ENCODE results near the gene FOXN4.
A peak's percentile ranks its signal among the peaks of the same experiment; 100 is the strongest.
"Not testable (repeated sequence)": the region's sequence is repeated elsewhere in the genome, so short reads cannot be mapped to it uniquely, and the experiment has no call there.

The FOXN4 gene

GRCh38 chr12:109329686-109330085 lies 20.6 kb upstream of the FOXN4 start:
- no peak for TF ChIP-seq ZNF274 (IDR thresholded peaks at IDR 0.05; ENCODE audit: low read depth, low read length)
- H3K4me3 ChIP-seq (ENCODE audit: low read length): no peak overlapping the region

- TF ChIP-seq ZNF274 (IDR thresholded peaks at IDR 0.05; ENCODE audit: low read depth, low read length): no peak
- H3K4me3 ChIP-seq (ENCODE audit: low read length): no peak overlapping the region
Observed at GRCh38 chr12:109329003-109329402, 19.9 kb upstream of the FOXN4 start.

GRCh38 chr12:109321294-109321693 lies 12.2 kb upstream of the FOXN4 start:
- not testable (repeated sequence) for H3K4me3 ChIP-seq (ENCODE audit: low read length)

DNA sequence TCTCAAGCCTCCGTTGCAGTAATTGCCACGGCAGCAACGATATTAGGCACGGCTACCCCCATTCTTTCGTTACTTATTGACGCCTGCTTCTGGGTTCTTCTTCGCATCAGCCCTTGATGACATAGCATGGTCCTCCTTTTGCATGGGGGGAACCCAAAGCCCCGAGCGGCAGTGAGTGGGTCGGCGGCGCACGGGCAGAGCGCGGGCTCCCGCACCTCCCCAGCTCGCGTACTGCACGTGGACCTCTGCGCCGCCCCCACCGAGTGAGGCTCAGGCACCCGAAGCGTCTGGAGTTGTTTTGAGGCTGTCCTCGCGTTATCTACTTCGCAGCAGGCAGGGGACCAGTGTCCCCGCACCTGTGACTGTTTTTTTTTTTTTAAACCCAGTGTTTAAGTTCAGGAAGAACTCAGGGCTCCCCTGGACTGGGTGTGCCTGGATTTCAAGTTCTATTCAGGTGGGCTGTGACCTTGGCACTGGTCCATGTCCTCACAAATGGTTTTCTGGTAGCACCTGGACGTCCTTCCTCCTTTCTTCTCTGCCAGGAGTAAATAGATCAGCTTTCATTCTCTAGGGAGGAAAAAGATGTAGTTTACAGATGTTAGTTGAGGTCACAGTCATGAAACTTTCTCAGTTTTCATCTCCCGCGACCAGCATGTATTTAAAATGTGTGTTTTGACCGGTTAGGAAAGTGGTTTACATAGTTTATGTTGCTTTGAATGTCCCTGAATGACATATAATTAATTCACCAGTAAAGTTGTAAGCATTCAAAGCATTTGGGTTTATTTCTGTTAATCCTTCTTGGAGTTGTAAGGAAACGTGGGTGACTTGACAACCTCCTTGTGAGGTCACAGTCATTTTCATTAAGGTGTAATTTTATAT lies 1.4 kb upstream of the FOXN4 start:
- peak overlapping the region; percentile 20; the same call in 1 of the 2 replicates for H3K4me3 ChIP-seq (ENCODE audit: low read length)
- TF ChIP-seq ZNF274 (IDR thresholded peaks at IDR 0.05; ENCODE audit: low read depth, low read length): no peak

DNA sequence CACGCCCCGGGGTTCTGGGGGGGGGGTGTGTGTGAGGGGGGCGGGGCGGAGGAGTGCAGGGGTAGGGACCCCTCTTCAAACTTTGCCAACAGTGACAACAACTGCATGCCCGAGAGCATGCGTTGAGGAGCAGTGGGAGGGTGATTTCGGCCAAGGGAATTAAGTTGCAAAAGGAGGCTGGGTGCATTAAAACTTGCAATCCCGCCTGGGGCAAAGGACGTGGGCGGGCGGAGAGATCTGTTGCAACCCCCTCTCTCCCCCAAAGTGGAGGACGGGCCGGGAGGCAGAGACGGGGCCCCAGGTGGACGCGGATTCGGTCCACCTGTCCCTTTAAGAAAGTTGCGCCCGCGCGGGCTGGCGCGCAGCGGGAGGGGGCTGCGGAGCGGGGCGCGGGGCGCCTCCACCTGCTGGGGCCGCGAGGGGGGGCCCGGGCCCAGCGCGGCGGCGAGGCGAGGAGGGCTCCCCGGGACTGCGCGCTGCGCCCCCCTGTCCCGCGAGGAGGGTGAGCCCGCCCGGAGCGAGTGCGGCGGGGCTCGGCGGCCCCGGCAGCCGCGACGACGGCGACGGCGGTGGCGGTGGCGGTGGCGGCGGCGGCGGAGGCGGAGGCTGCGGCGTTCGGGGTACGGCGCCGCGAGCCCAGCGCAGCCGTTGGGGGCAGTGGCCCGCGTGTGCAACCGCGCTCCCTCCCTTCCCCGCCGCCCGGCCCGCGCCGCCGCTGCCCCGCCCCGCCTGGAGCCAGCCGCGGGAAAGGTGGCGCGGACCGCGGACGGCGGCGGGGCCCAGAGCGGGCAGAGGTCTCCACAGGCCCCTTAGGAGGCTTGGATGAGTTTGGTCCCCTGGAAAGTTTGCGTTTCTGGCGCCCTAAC lies 530 bp upstream of the FOXN4 start:
- TF ChIP-seq ZNF274 (IDR thresholded peaks at IDR 0.05; ENCODE audit: low read depth, low read length): no peak

DNA sequence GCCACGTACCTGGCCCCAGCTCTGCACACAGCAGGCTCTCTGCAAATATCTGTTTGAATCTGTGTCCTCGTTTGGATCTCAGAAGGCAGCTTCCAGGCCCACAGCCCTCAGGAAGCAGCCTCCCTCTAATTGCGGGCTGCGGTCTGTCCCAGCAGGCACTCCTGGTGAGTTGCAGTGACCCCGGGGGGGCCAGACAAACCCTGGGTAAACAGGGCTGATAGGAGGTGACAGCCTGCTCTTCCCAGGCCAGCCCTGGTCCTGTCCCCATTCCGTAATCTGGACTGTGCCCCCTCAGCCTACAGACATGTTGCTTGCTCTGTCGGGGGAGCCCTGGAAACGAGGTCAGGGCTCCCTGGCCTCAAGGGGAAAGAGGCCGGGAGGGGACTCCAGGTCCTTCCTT lies 2.0 kb downstream of the FOXN4 start:
- TF ChIP-seq ZNF274 (IDR thresholded peaks at IDR 0.05; ENCODE audit: low read depth, low read length): no peak
- H3K4me3 ChIP-seq (ENCODE audit: low read length): no peak overlapping the region

More for the DNA sequence above, 530 bp upstream of the FOXN4 start:
- H3K4me3 ChIP-seq (ENCODE audit: low read length): peak overlapping the region; percentile 36; the same call in 1 of the 2 replicates

- no peak for TF ChIP-seq ZNF274 (IDR thresholded peaks at IDR 0.05; ENCODE audit: low read depth, low read length)
- H3K4me3 ChIP-seq (ENCODE audit: low read length): no peak overlapping the region
Observed at GRCh38 chr12:109305547-109305946, 3.5 kb downstream of the FOXN4 start.

- no peak overlapping the region for H3K4me3 ChIP-seq (ENCODE audit: low read length)
- no peak for TF ChIP-seq ZNF274 (IDR thresholded peaks at IDR 0.05; ENCODE audit: low read depth, low read length)
Observed at GRCh38 chr12:109304485-109304884, 4.6 kb downstream of the FOXN4 start.

DNA sequence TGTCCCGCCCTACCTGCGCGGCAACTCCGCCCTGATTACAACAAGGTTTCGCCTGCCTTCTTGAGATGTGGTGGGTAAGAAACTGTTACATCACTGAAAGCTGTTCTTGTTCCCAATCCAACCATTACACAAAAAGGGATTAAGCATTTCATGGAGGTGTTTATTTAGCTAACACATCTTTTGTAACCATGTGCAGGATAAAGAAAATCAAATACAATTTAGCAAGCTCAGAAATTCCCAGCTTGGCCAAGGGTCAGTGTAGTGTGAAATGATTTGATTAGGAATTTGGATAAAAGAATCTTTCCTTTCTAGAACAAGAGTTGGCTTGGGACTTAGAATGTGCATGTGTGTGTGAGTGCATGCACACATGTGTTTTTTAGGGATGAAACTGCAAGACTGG lies 6.3 kb downstream of the FOXN4 start:
- no peak overlapping the region for H3K4me3 ChIP-seq (ENCODE audit: low read length)
- TF ChIP-seq ZNF274 (IDR thresholded peaks at IDR 0.05; ENCODE audit: low read depth, low read length): no peak

DNA sequence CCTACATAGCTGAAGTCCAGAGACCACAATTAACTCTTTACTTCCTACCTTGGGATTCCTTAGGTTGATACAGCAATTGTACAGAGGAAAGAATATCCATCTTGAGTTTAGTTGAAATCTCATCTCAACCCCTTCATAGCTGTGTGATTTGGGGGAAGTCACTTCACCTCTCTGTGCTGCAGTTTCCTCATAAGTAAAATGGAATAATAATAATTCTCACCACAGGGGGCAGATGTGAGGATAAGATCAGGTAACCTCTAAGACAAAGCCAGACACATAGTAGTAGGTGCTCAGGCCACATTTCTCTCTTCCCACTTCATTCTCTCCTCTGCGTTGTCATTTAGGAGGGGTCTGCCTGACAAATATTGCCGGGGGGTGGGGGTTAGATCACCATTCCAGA lies 6.7 kb downstream of the FOXN4 start:
- H3K4me3 ChIP-seq (ENCODE audit: low read length): no peak overlapping the region
- TF ChIP-seq ZNF274 (IDR thresholded peaks at IDR 0.05; ENCODE audit: low read depth, low read length): no peak

DNA sequence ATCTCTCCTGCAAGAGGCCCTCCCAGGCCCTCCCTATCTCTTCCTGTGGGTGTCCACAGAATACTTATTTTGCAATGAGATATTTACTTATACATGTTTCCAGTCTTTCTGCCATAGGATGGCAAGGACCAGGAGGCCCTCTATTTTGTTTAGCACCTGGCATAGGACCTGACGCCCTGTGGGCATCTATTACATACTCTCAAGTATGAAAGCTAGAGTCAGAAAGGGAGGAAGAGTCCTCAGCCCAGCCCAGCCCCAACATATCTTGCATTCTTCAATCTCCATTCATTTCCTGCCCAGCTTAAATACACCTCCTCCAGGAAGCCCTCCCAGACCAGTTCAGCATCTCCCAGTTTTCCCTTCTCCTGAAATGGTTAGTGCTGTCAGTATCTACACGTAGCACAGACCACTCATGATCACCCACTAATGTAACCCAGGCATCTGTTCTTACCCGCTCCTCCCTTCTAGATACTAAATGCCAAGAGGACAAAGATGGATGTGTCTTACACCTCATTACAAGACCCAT lies 7.4 kb downstream of the FOXN4 start:
- no peak overlapping the region for H3K4me3 ChIP-seq (ENCODE audit: low read length)
- no peak for TF ChIP-seq ZNF274 (IDR thresholded peaks at IDR 0.05; ENCODE audit: low read depth, low read length)

GRCh38 chr12:109299849-109300248 lies 9.2 kb downstream of the FOXN4 start:
- TF ChIP-seq ZNF274 (IDR thresholded peaks at IDR 0.05; ENCODE audit: low read depth, low read length): no peak
- no peak overlapping the region for H3K4me3 ChIP-seq (ENCODE audit: low read length)

- no peak for TF ChIP-seq ZNF274 (IDR thresholded peaks at IDR 0.05; ENCODE audit: low read depth, low read length)
- H3K4me3 ChIP-seq (ENCODE audit: low read length): no peak overlapping the region
Observed at GRCh38 chr12:109296431-109296830, 12.7 kb downstream of the FOXN4 start.

DNA sequence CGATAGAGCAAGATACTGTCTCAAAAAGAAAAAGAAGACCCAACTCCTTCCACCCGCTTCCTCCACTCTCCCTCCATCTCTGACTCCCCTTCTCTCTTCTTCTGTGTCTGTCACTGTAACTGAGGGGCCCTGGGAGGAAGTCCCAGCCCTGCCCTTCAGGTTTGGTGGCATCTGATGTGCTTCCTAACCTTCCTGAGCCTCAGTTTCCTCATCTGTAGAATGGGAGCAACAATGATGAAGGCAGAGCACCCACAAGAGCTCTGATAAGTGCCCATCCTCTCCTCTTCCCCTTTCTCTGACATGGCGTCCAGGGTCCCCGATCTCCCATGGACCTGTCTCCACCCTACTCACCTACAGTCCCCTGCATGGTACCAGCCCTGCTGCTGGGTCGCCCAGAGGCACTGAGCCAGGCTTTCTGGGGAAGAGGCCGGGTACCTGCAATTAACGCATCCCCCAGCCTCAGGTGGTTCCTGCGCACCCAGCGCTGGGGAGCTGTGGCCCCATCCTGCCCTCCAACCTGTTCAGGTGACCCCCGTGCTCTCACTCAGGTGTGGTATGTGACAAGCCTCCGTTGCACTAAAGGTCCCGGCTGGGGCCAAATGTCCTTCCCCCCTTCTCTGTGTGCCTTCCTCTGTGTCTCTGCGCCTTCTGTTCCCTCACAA lies 13.2 kb downstream of the FOXN4 start:
- TF ChIP-seq ZNF274 (IDR thresholded peaks at IDR 0.05; ENCODE audit: low read depth, low read length): no peak

More for the DNA sequence above, 13.2 kb downstream of the FOXN4 start:
- H3K4me3 ChIP-seq (ENCODE audit: low read length): no peak overlapping the region

Measured in GM08714 (cell line).